HepG2 (cell line): ENCODE measurements around the gene IFNAR1. TPM values are rescaled to one million over a fixed set of nuclear protein-coding genes. Genes with fewer than 3 reads are reported as not detected.

Experiments
- BCLAF1 ChIP-seq: fragments of 450-650 bp; IDR thresholded peaks from 2 replicates; pipeline ENCODE4 v1.6.1; 2017; ENCODE audit warnings: mild to moderate bottlenecking
- CCDC6 ChIP-seq: sonication (generic); formaldehyde crosslinking; IDR thresholded peaks from 2 replicates; pipeline ENCODE4 v1.8.1; 2022; ENCODE audit warnings: mild to moderate bottlenecking, missing genetic modification reagents, moderate library complexity
- EZH2 ChIP-seq: conservative IDR thresholded peaks from 2 replicates; pipeline ENCODE4 v1.6.1; 2012; ENCODE audit warnings: mild to moderate bottlenecking, low read depth, low read length, moderate library complexity
- FOXJ3 ChIP-seq: sonication (generic); formaldehyde crosslinking; IDR thresholded peaks from 2 replicates; pipeline ENCODE4 v1.4.0; 2020; ENCODE audit warnings: missing genetic modification reagents, mild to moderate bottlenecking, borderline replicate concordance
- FOXK2 ChIP-seq: fragments of 450-650 bp; IDR thresholded peaks from 2 replicates; pipeline ENCODE4 v1.6.1; 2016
- HINFP ChIP-seq: sonication (generic); formaldehyde crosslinking; IDR thresholded peaks from 2 replicates; pipeline ENCODE4 v1.4.0; 2020; ENCODE audit warnings: low read depth, mild to moderate bottlenecking, missing genetic modification reagents
- PITX1 ChIP-seq: sonication (generic); formaldehyde crosslinking; IDR thresholded peaks from 2 replicates; pipeline ENCODE4 v1.5.1; 2020; ENCODE audit warnings: mild to moderate bottlenecking, missing genetic modification reagents
- RFX5 ChIP-seq: IDR thresholded peaks from 2 replicates; pipeline ENCODE4 v1.6.1; 2011; ENCODE audit warnings: low read depth, low read length, improper control_type of control experiment
- SETDB1 ChIP-seq: sonication (generic); formaldehyde crosslinking; IDR thresholded peaks from 2 replicates; pipeline ENCODE4 v1.5.1; 2020; ENCODE audit warnings: missing genetic modification reagents, mild to moderate bottlenecking, borderline replicate concordance
- TRAFD1 ChIP-seq: sonication (generic); formaldehyde crosslinking; IDR thresholded peaks from 2 replicates; pipeline ENCODE4 v1.5.1; 2020; ENCODE audit warnings: missing genetic modification reagents, mild to moderate bottlenecking, borderline replicate concordance
- XBP1 ChIP-seq: sonication (generic); formaldehyde crosslinking; IDR thresholded peaks from 2 replicates; pipeline ENCODE4 v1.5.0; 2020; ENCODE audit warnings: missing genetic modification reagents
- ZBTB3 ChIP-seq: sonication (generic); formaldehyde crosslinking; IDR thresholded peaks from 2 replicates; pipeline ENCODE4 v1.4.0; 2020; ENCODE audit warnings: low read depth, mild to moderate bottlenecking, moderate library complexity, missing genetic modification reagents, borderline replicate concordance
- ZBTB38 ChIP-seq: sonication (generic); formaldehyde crosslinking; IDR thresholded peaks from 2 replicates; pipeline ENCODE4 v1.5.1; 2020; ENCODE audit warnings: mild to moderate bottlenecking, missing genetic modification reagents
- ZNF253 ChIP-seq: sonication (generic); formaldehyde crosslinking; IDR thresholded peaks from 2 replicates; pipeline ENCODE4 v1.8.0; 2022; ENCODE audit warnings: mild to moderate bottlenecking, missing genetic modification reagents, borderline replicate concordance
- ZNF281 ChIP-seq: sonication (generic); formaldehyde crosslinking; IDR thresholded peaks from 2 replicates; pipeline ENCODE4 v1.4.0; 2020; ENCODE audit warnings: missing genetic modification reagents, borderline replicate concordance
- ZNF34 ChIP-seq: sonication (generic); formaldehyde crosslinking; IDR thresholded peaks from 2 replicates; pipeline ENCODE4 v1.4.0; 2020; ENCODE audit warnings: mild to moderate bottlenecking, missing genetic modification reagents, borderline replicate concordance
- ZNF558 ChIP-seq: sonication (generic); formaldehyde crosslinking; IDR thresholded peaks from 2 replicates; pipeline ENCODE4 v1.9.0; 2022; ENCODE audit warnings: mild to moderate bottlenecking, missing genetic modification reagents, borderline replicate concordance
- ZNF577 ChIP-seq: sonication (generic); formaldehyde crosslinking; IDR thresholded peaks from 2 replicates; pipeline ENCODE4 v1.4.0; 2020; ENCODE audit warnings: mild to moderate bottlenecking, low read depth, missing genetic modification reagents, borderline replicate concordance
- ZSCAN29 ChIP-seq: sonication (generic); formaldehyde crosslinking; conservative IDR thresholded peaks from 2 replicates; pipeline ENCODE4 v1.4.0; 2020; ENCODE audit warnings: mild to moderate bottlenecking, missing genetic modification reagents
- polyA plus RNA-seq, 8 experiments: library from polyadenylated mRNA; depleted of rRNA in 3 of 8; stranded (reverse) in 7 of 8; unstranded in 1 of 8; fragments of >200 nt; fragmentation: Illumina TruSeq in 4 of 8; extraction: Trizol in 4 of 8; gene quantifications; 2 replicates each; pipeline versions ENCODE4 v1.2.1 to v1.2.3, GENCODE V29; 2011 to 2016; ENCODE audit warnings: low read depth in 4 of 8, missing spikeins in 1 of 8, mixed read lengths in 1 of 8; ENCODE audit not compliant: insufficient read depth in 1 of 8
- total RNA-seq, 5 experiments: library from RNA; depleted of rRNA; stranded (reverse); fragments of >200 nt; fragmentation: Illumina TruSeq; extraction: Trizol; gene quantifications; 2 replicates each; pipeline ENCODE4 v1.2.3, GENCODE V29; 2016; ENCODE audit warnings: low read depth in 1 of 5

The IFNAR1 gene
- total and polyA plus RNA-seq, 2 of the 13 experiments (the other 11 are each of a cell fraction or from before 2014, with no cell fraction given): 6.7 to 9.3 TPM

GRCh38 chr21:33325222-33326067 lies 675 bp downstream of the IFNAR1 start (continued):
- TF ChIP-seq TRAFD1 (CRISPR knock-in tag): no peak
- TF ChIP-seq HINFP (CRISPR knock-in tag): no peak
- TF ChIP-seq ZBTB3 (CRISPR knock-in tag): no peak
- TF ChIP-seq FOXJ3 (CRISPR knock-in tag): no peak
- TF ChIP-seq PITX1 (CRISPR knock-in tag): no peak
- no peak for TF ChIP-seq ZNF34 (CRISPR knock-in tag)
- no peak for TF ChIP-seq CCDC6 (CRISPR knock-in tag)
- no peak for TF ChIP-seq ZNF577
- TF ChIP-seq ZBTB38 (CRISPR knock-in tag): no peak
- TF ChIP-seq FOXK2: no peak
- no peak for TF ChIP-seq XBP1 (CRISPR knock-in tag)
- TF ChIP-seq ZNF253 (CRISPR knock-in tag): no peak
- no peak for TF ChIP-seq EZH2
- no peak for TF ChIP-seq ZSCAN29 (CRISPR knock-in tag)
- TF ChIP-seq SETDB1 (CRISPR knock-in tag): no peak
- no peak for TF ChIP-seq BCLAF1
- no peak for TF ChIP-seq ZNF281 (CRISPR knock-in tag)
- no peak for TF ChIP-seq ZNF558 (CRISPR knock-in tag)
- TF ChIP-seq RFX5: no peak
